Activated CD4-positive, alpha-beta T cell treated with anti-CD3 and anti-CD28 coated beads, Interleukin-2, amount 50 U/mL, for 16 hours (primary cell): ENCODE data around the gene TST.

ENCODE experiments used
- DNase-seq: peaks from one replicate; pipeline ENCODE4 v3.0.0-alpha.2; 2020

TST gene

GRCh38 chr22:36979016-36979910 is 40.0 kb downstream of the TST start:
- DNase-seq, result no peak

- peak; percentile 91 for DNase-seq
These were observed 41.1 kb downstream of the TST start for GRCh38 chr22:36977947-36978660.

GRCh38 chr22:36977401-36977861 is 41.8 kb downstream of the TST start:
- peak; percentile 71 for DNase-seq

GRCh38 chr22:36976606-36977005 is 42.6 kb downstream of the TST start:
- DNase-seq, result no peak

DNA sequence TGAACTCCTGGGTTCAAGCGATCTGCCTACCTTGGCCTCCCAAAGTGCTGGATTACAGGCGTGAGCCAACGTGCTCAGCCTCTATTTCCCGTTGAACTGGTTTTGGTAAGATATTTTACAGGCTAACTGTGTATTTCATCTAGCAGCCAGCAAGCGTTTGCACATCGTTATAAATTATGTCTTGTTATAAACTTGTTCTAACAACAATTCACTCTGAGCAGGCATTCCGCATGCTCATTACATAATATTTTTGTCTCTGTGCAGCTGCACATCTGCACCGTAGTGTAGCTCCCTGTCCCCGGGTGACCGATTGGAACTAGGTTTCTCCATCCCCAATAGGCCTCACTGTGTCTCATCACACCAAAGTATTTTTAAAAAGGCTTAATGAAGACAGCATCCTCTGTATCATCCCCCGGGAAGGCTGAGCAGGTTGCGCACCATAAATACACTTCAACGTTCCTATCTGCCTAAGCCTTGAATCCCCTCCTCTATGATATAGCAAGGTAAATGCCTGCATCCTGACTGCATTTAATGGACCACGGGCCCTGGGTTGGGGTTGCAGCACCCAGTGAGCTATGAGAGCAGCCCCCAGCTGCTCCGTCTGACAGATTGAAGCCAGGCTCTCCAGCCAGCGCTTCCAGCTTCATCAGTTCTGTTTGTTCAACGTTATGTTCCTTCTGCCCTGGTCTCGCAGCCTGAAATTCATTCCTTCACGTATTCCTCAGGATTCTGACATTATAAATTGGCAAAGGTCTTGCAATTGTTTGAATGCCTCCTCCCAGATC is 47.7 kb downstream of the TST start:
- no peak for DNase-seq

GRCh38 chr22:36968249-36968964 is 50.8 kb downstream of the TST start:
- no peak for DNase-seq

GRCh38 chr22:36966851-36967540 is 52.3 kb downstream of the TST start:
- DNase-seq, result no peak

GRCh38 chr22:36965696-36966095 is 53.6 kb downstream of the TST start:
- DNase-seq, result no peak

GRCh38 chr22:36964106-36964505 is 55.1 kb downstream of the TST start:
- DNase-seq, result no peak

- no peak for DNase-seq
These were observed 55.9 kb downstream of the TST start for GRCh38 chr22:36963302-36963701.

- no peak for DNase-seq
These were observed 57.6 kb downstream of the TST start for GRCh38 chr22:36961626-36962025.
